Skin epidermis (tissue), 12 donors: ENCODE results near the gene KCTD7.
"Not testable (repeated sequence)": the region's sequence is repeated elsewhere in the genome, so short reads cannot be mapped to it uniquely, and the experiment has no call there.

ENCODE experiments used
- H3K27ac ChIP-seq, 21 experiments: fragments of 200-600 bp; sonication (generic) in 11 of 21; one replicate each; pipeline ENCODE4 v1.5.0; 2020; ENCODE audit warnings: mild to moderate bottlenecking in 3 of 21, inconsistent platforms in 2 of 21, moderate library complexity in 2 of 21
- H3K4me3 ChIP-seq, 7 experiments: fragments of 200-600 bp; sonication (generic) in 2 of 7; one replicate each; pipeline ENCODE4 v1.5.0; 2020; ENCODE audit warnings: inconsistent platforms in 2 of 7, mild to moderate bottlenecking in 2 of 7, moderate library complexity in 1 of 7

KCTD7 gene

DNA sequence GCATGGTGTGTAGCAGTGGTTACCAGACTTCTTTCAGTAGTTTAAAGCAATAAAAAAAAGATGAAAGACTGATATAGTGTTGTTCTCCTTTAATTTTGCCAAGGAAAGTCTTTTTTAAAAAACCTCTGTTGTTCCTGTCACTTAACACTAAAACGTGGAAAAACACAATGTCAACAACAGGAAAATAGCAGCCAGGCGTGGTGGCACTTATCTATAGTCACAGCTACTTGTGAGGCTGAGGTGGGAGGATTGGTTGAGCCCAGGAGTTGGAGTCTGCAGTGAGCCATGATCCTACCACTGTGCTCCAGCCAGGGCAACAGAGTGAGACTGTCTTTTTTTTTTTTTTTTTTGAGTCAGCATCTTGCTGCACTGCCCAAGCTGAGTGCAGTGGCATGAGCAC, 42.8 kb downstream of the KCTD7 start:
- peak overlapping the region in 2 of 21 experiments; percentile 36 to 59 for H3K27ac ChIP-seq
- not testable (repeated sequence) for H3K4me3 ChIP-seq

DNA sequence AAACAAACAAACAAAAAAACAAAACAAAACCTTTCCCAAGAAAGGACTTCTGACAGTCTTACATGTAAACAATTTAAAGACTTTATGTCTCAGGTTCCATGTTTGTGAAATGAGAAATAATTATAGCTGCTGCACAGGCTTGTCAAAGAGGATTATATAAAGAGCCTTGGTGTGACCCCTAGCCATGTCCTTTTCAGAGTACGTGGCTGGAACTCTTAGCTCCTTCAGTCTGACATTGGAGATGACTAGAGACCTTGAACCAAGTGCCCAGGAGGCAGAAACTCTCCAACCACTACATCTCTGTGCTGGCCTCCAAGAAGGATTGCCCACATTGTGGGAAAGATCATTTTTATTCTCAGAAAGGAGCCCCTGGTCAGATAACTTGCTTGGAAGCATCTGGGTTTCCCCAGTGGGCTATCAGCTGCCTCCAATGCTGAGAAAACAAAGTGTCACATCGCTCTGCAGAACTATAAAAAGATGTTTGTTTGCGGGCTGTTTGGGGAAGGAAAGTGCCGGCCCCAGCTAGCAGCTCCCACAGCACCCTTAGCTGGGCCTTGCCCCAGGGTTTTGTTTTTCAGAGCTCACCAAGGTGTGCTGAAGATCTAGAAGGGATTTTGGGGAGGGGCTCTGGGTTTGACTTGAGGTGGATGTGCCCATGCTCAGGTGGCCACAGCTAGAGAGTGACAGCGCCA, 43.9 kb downstream of the KCTD7 start:
- H3K27ac ChIP-seq, result peak overlapping the region in 6 of 21 experiments; percentile 14 to 62 (median 54)
- not testable (repeated sequence) for H3K4me3 ChIP-seq

- H3K27ac ChIP-seq, result peak overlapping the region in 5 of 21 experiments; percentile 14 to 55 (median 16)
- not testable (repeated sequence) for H3K4me3 ChIP-seq
Measured at GRCh38 chr7:66673124-66673640, 44.5 kb downstream of the KCTD7 start.

GRCh38 chr7:66679633-66680244, 51.1 kb downstream of the KCTD7 start:
- peak overlapping the region in 1 of 21 experiments; percentile 36 for H3K27ac ChIP-seq

GRCh38 chr7:66681491-66682349, 53.0 kb downstream of the KCTD7 start:
- peak overlapping the region; percentile 87 to 99 (median 96) for H3K27ac ChIP-seq
- H3K4me3 ChIP-seq, result peak overlapping the region; percentile 72 to 98 (median 87)

More at GRCh38 chr7:66679633-66680244, 51.1 kb downstream of the KCTD7 start:
- H3K4me3 ChIP-seq, result no peak overlapping the region

DNA sequence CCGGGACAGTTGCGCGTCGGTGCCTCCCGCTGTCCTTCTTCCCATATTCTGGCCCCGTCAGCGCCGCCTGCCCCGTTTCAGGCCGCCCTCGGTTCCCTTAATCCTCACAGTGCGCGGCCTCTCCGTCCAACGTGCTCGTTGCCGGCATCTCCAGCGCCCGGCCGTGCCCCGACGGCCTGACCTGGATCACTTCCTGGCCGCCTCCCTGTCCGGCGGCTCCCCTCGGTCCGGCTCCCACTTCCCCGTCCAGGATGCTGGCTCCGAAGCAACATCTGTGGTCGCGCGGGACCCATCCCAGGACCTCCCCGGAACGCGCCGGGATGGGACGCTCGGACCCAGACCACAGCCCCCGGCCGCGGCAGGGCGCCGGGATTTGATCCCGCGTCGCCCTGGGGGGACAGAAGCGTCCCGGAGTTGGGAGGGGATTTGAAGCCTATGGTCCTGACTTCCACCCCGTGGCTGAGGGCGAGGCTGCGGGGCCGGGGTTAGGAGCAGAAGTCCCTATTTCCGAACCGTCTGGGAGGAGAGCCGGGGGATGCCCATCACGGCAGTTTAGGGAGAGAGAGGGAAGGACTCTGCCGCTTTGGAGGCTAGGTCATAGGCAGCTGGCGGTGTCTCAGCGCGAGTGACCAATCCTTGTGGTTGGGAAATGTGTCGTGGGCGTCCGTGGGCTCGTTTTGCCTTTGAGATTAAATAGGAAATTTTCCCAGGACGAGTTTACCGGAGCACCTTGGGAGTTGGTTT, 53.8 kb downstream of the KCTD7 start:
- H3K27ac ChIP-seq, result peak overlapping the region; percentile 14 to 99 (median 96)
- peak overlapping the region; percentile 72 to 98 (median 87) for H3K4me3 ChIP-seq

DNA sequence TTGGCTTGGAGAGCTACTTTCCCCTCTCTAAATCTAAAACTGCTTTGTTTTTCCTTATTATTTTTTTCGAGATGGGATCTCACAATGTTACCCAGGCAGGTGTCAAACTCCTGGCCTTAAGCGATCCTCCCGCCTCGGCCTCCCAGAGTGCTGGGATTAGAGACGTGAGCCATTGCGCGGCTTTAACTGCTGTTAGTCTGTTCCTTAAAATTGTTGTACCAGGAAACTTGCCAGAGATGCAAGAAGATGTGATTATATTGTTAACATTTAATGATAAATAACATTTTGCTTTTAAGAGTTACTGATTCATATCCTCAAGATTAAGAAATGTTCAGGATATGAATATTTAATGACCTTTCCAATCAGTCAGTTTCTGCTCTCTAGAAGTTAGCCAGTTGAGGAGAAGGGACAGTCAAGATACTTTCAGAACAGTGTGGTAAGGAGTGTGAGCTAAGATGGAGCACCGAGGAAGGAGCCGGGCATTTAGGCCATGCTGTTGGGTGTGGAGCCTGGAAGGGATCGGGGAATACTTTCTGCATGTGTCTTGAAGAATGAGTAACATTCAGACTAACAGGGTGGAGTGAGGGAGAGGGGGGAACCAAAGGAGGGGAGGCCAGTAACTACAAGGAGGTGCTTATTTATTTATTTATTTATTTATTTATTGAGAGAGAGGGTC, 54.6 kb downstream of the KCTD7 start:
- peak overlapping the region in 18 of 21 experiments; percentile 14 to 99 (median 96) for H3K27ac ChIP-seq
- peak overlapping the region; percentile 72 to 98 (median 87) for H3K4me3 ChIP-seq

- Histone ChIP-seq H3K27ac (peak overlapping the region in 7 of 21 experiments; percentile 3 to 99 (median 96)), H3K4me3 (peak overlapping the region in 1 of 7 experiments; percentile 95)
Measured at GRCh38 chr7:66683770-66684123, 55.1 kb downstream of the KCTD7 start.

GRCh38 chr7:66685663-66686062, 57.0 kb downstream of the KCTD7 start:
- not testable (repeated sequence) for H3K4me3 ChIP-seq

GRCh38 chr7:66687186-66687585, 58.5 kb downstream of the KCTD7 start:
- Histone ChIP-seq H3K4me3 (no peak overlapping the region), H3K27ac (no peak overlapping the region)

More at GRCh38 chr7:66685663-66686062, 57.0 kb downstream of the KCTD7 start:
- H3K27ac ChIP-seq, result not testable (repeated sequence)

DNA sequence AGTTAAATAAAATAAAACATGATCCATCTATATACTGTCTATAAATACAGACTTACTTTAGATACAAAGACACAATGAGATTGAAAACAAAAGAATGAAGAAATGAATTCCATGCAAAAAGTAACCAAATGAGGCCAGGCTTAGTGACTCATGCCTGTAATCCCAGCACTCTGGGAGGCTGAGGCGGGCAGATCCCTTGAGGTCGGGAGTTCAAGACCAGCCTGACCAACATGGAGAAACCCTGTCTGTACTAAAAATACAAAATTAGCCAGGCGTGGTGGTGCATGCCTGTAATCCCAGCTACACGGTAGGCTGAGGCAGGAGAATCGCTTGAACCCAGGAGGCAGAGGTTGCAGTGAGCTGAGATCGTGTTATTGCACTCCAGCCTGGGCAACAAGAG, 59.0 kb downstream of the KCTD7 start:
- H3K27ac ChIP-seq, H3K4me3 ChIP-seq: not testable (repeated sequence)

DNA sequence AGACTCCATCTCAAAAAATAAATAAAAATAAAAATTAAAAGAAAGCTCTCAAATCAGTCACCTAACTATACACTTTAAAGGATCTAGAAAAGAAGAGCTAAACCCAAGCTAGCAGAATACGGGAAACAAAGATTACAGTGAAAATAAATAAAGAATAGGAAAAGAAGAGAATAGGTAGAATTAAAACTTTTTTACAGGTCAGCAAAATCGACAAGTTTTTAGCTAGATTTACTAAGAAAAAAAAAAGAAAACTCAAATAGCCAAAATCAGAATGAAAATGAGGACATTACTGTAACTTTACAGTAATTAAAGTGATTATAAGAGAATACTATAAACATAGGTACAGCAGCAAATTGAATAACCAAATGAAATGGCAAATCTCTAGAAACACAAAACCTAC, 60.4 kb downstream of the KCTD7 start:
- Histone ChIP-seq H3K27ac (no peak overlapping the region), H3K4me3 (no peak overlapping the region)

DNA sequence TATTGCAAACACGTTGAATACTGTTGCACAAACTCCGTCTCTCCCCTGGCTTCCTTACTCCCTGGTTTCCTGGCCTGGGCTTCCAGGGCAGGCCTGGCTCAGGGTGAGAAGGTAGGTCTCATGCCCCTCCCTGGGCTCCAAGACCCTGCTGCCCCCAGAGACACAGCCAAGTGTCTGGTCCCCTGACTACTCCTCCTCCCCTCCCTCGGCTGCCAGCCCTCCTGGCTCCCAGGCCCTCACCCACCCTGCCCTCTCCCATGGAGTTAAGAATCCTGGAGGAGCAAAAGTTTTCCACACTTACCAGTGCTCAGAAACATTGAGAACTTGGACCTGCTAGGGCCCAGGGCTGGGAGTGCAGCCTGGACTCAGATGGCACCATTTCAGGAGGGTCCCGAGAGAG, 64.7 kb downstream of the KCTD7 start:
- no peak overlapping the region for H3K27ac ChIP-seq
- H3K4me3 ChIP-seq, result no peak overlapping the region
